H9 (cell line): Measurements from ENCODE around the gene DNAJC7. TPM values are rescaled to one million over a fixed set of nuclear protein-coding genes. Genes with fewer than 3 reads are reported as not detected.
A peak's percentile ranks its signal among the peaks of the same experiment; 100 is the strongest.

Experiments used
- DNase-seq: peaks from one replicate; pipeline ENCODE4 v3.0.0-alpha.2; 2017
- H2AFZ ChIP-seq: one replicate; pipeline ENCODE4 v1.6.1; 2013; ENCODE audit warnings: mild to moderate bottlenecking, low read length, control low read depth, moderate library complexity
- H2AK5ac ChIP-seq: 2 replicates; pipeline ENCODE4 v1.6.1; 2013; ENCODE audit warnings: low read length, control low read depth, mixed read lengths; ENCODE audit not compliant: insufficient read length
- H2BK120ac ChIP-seq: one replicate; pipeline ENCODE4 v1.6.1; 2013; ENCODE audit warnings: low read depth, mild to moderate bottlenecking, low read length, control low read depth, inconsistent platforms; ENCODE audit not compliant: poor library complexity, severe bottlenecking
- H2BK12ac ChIP-seq: 2 replicates; pipeline ENCODE4 v1.6.1; 2013; ENCODE audit warnings: low read length, control low read depth, mixed read lengths, low read depth; ENCODE audit not compliant: insufficient read length
- H2BK15ac ChIP-seq: 2 replicates; pipeline ENCODE4 v1.6.1; 2013; ENCODE audit warnings: low read depth, low read length, control low read depth
- H2BK20ac ChIP-seq: one replicate; pipeline ENCODE4 v1.6.1; 2013; ENCODE audit warnings: low read depth, mild to moderate bottlenecking, low read length, control low read depth, inconsistent platforms; ENCODE audit not compliant: poor library complexity, severe bottlenecking
- H2BK5ac ChIP-seq: 2 replicates; pipeline ENCODE4 v1.6.1; 2013; ENCODE audit warnings: low read length, control low read depth, mixed read lengths; ENCODE audit not compliant: insufficient read length
- H3K14ac ChIP-seq: 2 replicates; pipeline ENCODE4 v1.6.1; 2013; ENCODE audit warnings: low read length, control low read depth; ENCODE audit not compliant: insufficient read depth
- H3K18ac ChIP-seq: 2 replicates; pipeline ENCODE4 v1.6.1; 2013; ENCODE audit warnings: low read depth, mild to moderate bottlenecking, mixed read lengths, low read length, control low read depth; ENCODE audit not compliant: insufficient read length
- H3K23ac ChIP-seq: 2 replicates; pipeline ENCODE4 v1.6.1; 2013; ENCODE audit warnings: low read length, control low read depth, mixed read lengths, low read depth; ENCODE audit not compliant: insufficient read length
- H3K23me2 ChIP-seq: 2 replicates; pipeline ENCODE4 v1.6.1; 2013; ENCODE audit warnings: low read depth, mild to moderate bottlenecking, mixed read lengths, low read length, control low read depth; ENCODE audit not compliant: insufficient read length, poor library complexity, severe bottlenecking
- H3K27ac ChIP-seq: 2 replicates; pipeline ENCODE4 v1.5.1; 2013; ENCODE audit warnings: low read length, control low read depth, mixed read lengths, low read depth; ENCODE audit not compliant: insufficient read length
- H3K27me3 ChIP-seq: 2 replicates; pipeline ENCODE4 v1.6.1; 2013; ENCODE audit warnings: low read length, control low read depth, inconsistent platforms; ENCODE audit not compliant: insufficient read depth
- H3K4ac ChIP-seq: 2 replicates; pipeline ENCODE4 v1.6.1; 2013; ENCODE audit warnings: low read depth, mild to moderate bottlenecking, control low read depth, inconsistent platforms, low read length, moderate library complexity
- H3K4me1 ChIP-seq: 2 replicates; pipeline ENCODE4 v1.6.1; 2013; ENCODE audit warnings: low read length, control low read depth, inconsistent platforms; ENCODE audit not compliant: insufficient read depth
- H3K4me2 ChIP-seq: 2 replicates; pipeline ENCODE4 v1.6.1; 2013; ENCODE audit warnings: low read length, control low read depth, mixed read lengths; ENCODE audit not compliant: insufficient read length, insufficient read depth
- H3K56ac ChIP-seq: 2 replicates; pipeline ENCODE4 v1.6.1; 2013; ENCODE audit warnings: low read depth, mild to moderate bottlenecking, mixed read lengths, low read length, control low read depth; ENCODE audit not compliant: insufficient read length
- H3K79me1 ChIP-seq: 2 replicates; pipeline ENCODE4 v1.6.1; 2013; ENCODE audit warnings: low read depth, mild to moderate bottlenecking, moderate library complexity, low read length, control low read depth, inconsistent platforms; ENCODE audit not compliant: insufficient read depth, poor library complexity, severe bottlenecking
- H3K79me2 ChIP-seq: 2 replicates; pipeline ENCODE4 v1.6.1; 2013; ENCODE audit warnings: low read length, control low read depth, inconsistent platforms; ENCODE audit not compliant: insufficient read depth
- H3K9ac ChIP-seq: 2 replicates; pipeline ENCODE4 v1.6.1; 2013; ENCODE audit warnings: low read length, control low read depth, mixed read lengths; ENCODE audit not compliant: insufficient read length; ENCODE audit errors: extremely low read depth
- H3K9me3 ChIP-seq: one replicate; pipeline ENCODE4 v1.6.1; 2013; ENCODE audit warnings: low read depth, low read length, inconsistent platforms; ENCODE audit not compliant: control insufficient read depth
- H3T11ph ChIP-seq: one replicate; pipeline ENCODE4 v1.6.1; 2013; ENCODE audit warnings: mild to moderate bottlenecking, low read length, control low read depth, inconsistent platforms
- H4K20me1 ChIP-seq: one replicate; pipeline ENCODE4 v1.6.1; 2013; ENCODE audit not compliant: control insufficient read depth, insufficient read length, insufficient read depth
- H4K5ac ChIP-seq: 2 replicates; pipeline ENCODE4 v1.6.1; 2013; ENCODE audit warnings: low read depth, mild to moderate bottlenecking, mixed read lengths, low read length, control low read depth; ENCODE audit not compliant: insufficient read length
- H4K8ac ChIP-seq: replicated peaks from 2 replicates; pipeline ENCODE4 v1.6.1; 2013; ENCODE audit warnings: low read length, control low read depth, mixed read lengths, low read depth; ENCODE audit not compliant: insufficient read length
- H4K91ac ChIP-seq: 2 replicates; pipeline ENCODE4 v1.6.1; 2013; ENCODE audit warnings: low read depth, mild to moderate bottlenecking, moderate library complexity, mixed read lengths, low read length, control low read depth; ENCODE audit not compliant: insufficient read length
- H3K27ac Mint-ChIP-seq, 3 experiments: 2 replicates in 2 of 3; 3 replicates in 1 of 3; pipeline ENCODE4 v1.8.0; 2020 to 2021; ENCODE audit warnings: mixed read lengths in 3 of 3, mild to moderate bottlenecking in 1 of 3, moderate library complexity in 1 of 3
- H3K27me3 Mint-ChIP-seq: 2 replicates; pipeline ENCODE4 v1.8.0; 2021; ENCODE audit warnings: low read depth, mild to moderate bottlenecking, moderate library complexity, mixed read lengths
- H3K36me3 Mint-ChIP-seq, 3 experiments: 2 replicates in 2 of 3; 3 replicates in 1 of 3; pipeline ENCODE4 v1.8.0; 2020 to 2021; ENCODE audit warnings: low read depth in 3 of 3, mixed read lengths in 3 of 3; ENCODE audit not compliant: insufficient read depth in 1 of 3
- H3K4me1 Mint-ChIP-seq, 2 experiments: 2 replicates each; pipeline ENCODE4 v1.8.0; 2020; ENCODE audit warnings: mixed read lengths in 2 of 2
- H3K4me3 Mint-ChIP-seq, 2 experiments: 2 replicates in 1 of 2; 3 replicates in 1 of 2; pipeline ENCODE4 v1.8.0; 2020 to 2021; ENCODE audit warnings: mild to moderate bottlenecking in 2 of 2, mixed read lengths in 2 of 2, moderate library complexity in 1 of 2
- H3K9me3 Mint-ChIP-seq, 2 experiments: 2 replicates in 1 of 2; 3 replicates in 1 of 2; pipeline ENCODE4 v1.8.0; 2020; ENCODE audit warnings: mild to moderate bottlenecking in 2 of 2, mixed read lengths in 2 of 2, moderate library complexity in 1 of 2
- CTCF ChIP-seq: fragments of 200-600 bp; sonication (generic); conservative IDR thresholded peaks from 3 replicates; pipeline ENCODE4 v1.8.0; 2021; ENCODE audit warnings: antibody characterized with exemption, mild to moderate bottlenecking
- WGBS: extraction: QIAGEN DNeasy Blood & Tissue Kit; methylation state at CpG from one replicate; pipeline ENCODE4 v1.1.7; 2013; ENCODE audit warnings: missing lambda C conversion rate, low lambda C conversion rate, mixed read lengths; ENCODE audit not compliant: insufficient read length; ENCODE audit errors: extremely low coverage; 5-methylcytosine and 5-hydroxymethylcytosine counted together
- total RNA-seq: library from RNA; stranded (reverse); gene quantifications from 2 replicates; pipeline ENCODE4 v1.2.1, GENCODE V29; 2021

DNAJC7 gene
- total RNA-seq, 1 experiment from 2014 or later: 141 TPM

GRCh38 chr17:41985919-41986318 is 31.3 kb downstream of the DNAJC7 start:
- no CpG with 5 or more reads among the region's 8 CpGs for WGBS
- no peak for TF ChIP-seq CTCF
- H3K9ac ChIP-seq: no peak overlapping the region
- Mint-ChIP-seq H3K36me3 (peaks cover 55 to 98% (median 94%) of the 10 kb centered on the region in 3 experiments), H3K4me3 (no peak overlapping the region), H3K27ac (peak overlapping the region in 1 of 3 experiments; percentile 55; a peak in 1 of 7 replicates), H3K27me3 (no peaks in the 10 kb centered on the region), H3K4me1 (no peaks in the 10 kb centered on the region), H3K9me3 (no peaks in the 10 kb centered on the region)
- H3K4me2 ChIP-seq: no peak overlapping the region
- H3T11ph ChIP-seq: no peak overlapping the region
- H2BK5ac ChIP-seq: no peak overlapping the region
- no peak overlapping the region for H2BK20ac ChIP-seq
- no peaks in the 10 kb centered on the region for H3K4me1 ChIP-seq
- no peak overlapping the region for H3K4ac ChIP-seq
- H3K27ac ChIP-seq: no peak overlapping the region
- no peaks in the 10 kb centered on the region for H4K20me1 ChIP-seq
- no peak overlapping the region for H4K91ac ChIP-seq
- H3K79me2 ChIP-seq: no peaks in the 10 kb centered on the region
- H2BK15ac ChIP-seq: no peak overlapping the region
- no peak for DNase-seq
- no peak overlapping the region for H3K18ac ChIP-seq
- no peak overlapping the region for H4K5ac ChIP-seq
- no peaks in the 10 kb centered on the region for H3K27me3 ChIP-seq
- no peak overlapping the region for H2AFZ ChIP-seq
- no peak overlapping the region for H3K56ac ChIP-seq
- no peaks in the 10 kb centered on the region for H3K23me2 ChIP-seq
- no peaks in the 10 kb centered on the region for H3K79me1 ChIP-seq
- H2BK12ac ChIP-seq: no peak overlapping the region
- no peak overlapping the region for H2BK120ac ChIP-seq
- H4K8ac ChIP-seq: no peak overlapping the region
- H2AK5ac ChIP-seq: no peak overlapping the region
- H3K9me3 ChIP-seq: no peaks in the 10 kb centered on the region
- H3K14ac ChIP-seq: no peak overlapping the region
- H3K23ac ChIP-seq: no peak overlapping the region
